GM12865 (cell line): ENCODE data around the gene TMEM63A.

ENCODE experiments used
- DNase-seq: peaks from one replicate; pipeline ENCODE4 v3.0.0; 2010; ENCODE audit warnings: low read depth
- H3K4me3 ChIP-seq: 2 replicates; pipeline ENCODE4 v1.5.1; 2011; ENCODE audit warnings: mild to moderate bottlenecking, low read depth, low read length, control low read depth
- TF ChIP-seq, protein P1 (sequence below): IDR thresholded peaks from 2 replicates; pipeline ENCODE4 v1.5.1; 2011; ENCODE audit warnings: low read length, control low read depth, low read depth, inconsistent platforms; ENCODE audit not compliant: insufficient read depth; ENCODE audit errors: missing control alignments

Gene TMEM63A

DNA sequence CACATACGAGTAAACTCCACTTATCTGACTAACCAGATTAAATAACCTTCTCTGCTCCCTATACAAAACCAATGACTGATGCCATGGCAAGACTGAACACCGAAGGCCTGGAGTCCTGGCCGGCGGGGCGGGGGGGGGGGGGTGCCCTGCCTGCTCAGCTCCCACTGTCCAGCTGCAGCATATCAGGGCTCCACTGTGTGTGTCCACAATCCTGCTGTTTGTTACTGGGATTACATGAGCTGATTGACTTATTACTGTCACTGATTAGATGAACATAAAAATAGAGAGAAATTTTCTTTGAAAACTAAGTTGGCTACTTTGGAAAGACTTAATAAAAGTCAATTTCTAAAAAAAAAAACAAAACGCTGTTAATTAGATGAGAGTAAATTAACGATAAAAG is 24.9 kb downstream of the TMEM63A start:
- no peak for DNase-seq
- H3K4me3 ChIP-seq = no peak overlapping the region
- TF ChIP-seq, protein P1, sequence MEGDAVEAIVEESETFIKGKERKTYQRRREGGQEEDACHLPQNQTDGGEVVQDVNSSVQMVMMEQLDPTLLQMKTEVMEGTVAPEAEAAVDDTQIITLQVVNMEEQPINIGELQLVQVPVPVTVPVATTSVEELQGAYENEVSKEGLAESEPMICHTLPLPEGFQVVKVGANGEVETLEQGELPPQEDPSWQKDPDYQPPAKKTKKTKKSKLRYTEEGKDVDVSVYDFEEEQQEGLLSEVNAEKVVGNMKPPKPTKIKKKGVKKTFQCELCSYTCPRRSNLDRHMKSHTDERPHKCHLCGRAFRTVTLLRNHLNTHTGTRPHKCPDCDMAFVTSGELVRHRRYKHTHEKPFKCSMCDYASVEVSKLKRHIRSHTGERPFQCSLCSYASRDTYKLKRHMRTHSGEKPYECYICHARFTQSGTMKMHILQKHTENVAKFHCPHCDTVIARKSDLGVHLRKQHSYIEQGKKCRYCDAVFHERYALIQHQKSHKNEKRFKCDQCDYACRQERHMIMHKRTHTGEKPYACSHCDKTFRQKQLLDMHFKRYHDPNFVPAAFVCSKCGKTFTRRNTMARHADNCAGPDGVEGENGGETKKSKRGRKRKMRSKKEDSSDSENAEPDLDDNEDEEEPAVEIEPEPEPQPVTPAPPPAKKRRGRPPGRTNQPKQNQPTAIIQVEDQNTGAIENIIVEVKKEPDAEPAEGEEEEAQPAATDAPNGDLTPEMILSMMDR = no peak

DNA sequence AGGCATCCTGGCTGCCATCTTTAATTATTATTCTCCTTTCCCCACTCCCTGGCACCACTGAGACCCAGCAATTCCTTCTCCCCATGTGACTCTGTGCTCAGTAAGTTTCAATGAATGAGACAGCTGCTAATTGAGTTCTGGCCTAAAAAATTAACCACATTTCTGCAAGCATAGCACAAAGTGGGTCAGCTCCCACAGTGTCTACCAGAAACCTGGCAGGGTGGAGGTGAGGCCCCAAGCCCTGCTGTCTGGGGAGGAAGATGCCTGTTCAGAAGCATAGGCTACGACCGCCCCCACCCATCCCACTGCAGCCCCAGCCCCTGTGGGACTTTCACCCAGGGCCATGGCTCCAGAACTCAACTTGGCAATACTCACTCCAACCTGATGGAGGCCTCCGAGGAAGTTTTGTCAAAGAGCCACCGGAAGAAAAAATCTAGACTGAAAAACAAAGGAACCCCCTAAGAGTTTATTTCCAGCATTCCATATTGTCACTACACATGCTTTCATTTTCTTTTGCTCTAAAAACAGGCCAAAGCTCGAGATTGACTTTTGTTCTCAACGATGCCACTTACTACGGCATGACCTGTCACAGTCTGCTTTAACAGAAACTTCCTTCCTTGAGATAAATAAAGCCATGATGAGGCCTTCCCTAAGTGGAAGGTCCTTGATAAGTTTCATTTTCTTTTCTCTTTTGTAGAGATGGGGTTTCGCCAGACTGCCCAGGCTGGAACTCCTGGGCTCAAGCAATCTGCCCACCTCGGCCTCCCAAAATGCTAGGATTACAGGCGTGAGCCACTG is 26.5 kb downstream of the TMEM63A start:
- TF ChIP-seq, protein P1 = no peak
- no peak overlapping the region for H3K4me3 ChIP-seq
- no peak for DNase-seq

DNA sequence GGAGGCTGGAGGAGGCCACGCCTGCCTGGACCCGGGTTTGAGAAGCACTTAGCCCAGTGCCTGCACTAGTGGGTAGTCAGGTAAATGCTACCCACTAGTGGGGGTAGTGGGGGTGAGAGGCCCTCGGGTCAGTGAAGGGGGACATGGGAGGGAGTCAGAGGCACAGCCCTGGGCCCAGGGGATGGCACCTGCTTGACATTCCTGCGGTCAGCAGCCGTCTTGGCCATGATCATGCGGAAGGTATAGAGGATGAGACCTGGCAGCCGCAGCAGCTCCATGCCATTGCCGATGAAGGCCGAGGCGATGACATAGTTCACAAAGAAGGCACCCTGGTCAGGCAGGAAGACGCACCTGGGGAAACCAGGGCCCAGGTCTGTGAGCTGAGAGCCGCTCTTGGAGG is 28.7 kb downstream of the TMEM63A start:
- TF ChIP-seq, protein P1 = no peak
- DNase-seq = no peak
- H3K4me3 ChIP-seq = no peak overlapping the region

DNA sequence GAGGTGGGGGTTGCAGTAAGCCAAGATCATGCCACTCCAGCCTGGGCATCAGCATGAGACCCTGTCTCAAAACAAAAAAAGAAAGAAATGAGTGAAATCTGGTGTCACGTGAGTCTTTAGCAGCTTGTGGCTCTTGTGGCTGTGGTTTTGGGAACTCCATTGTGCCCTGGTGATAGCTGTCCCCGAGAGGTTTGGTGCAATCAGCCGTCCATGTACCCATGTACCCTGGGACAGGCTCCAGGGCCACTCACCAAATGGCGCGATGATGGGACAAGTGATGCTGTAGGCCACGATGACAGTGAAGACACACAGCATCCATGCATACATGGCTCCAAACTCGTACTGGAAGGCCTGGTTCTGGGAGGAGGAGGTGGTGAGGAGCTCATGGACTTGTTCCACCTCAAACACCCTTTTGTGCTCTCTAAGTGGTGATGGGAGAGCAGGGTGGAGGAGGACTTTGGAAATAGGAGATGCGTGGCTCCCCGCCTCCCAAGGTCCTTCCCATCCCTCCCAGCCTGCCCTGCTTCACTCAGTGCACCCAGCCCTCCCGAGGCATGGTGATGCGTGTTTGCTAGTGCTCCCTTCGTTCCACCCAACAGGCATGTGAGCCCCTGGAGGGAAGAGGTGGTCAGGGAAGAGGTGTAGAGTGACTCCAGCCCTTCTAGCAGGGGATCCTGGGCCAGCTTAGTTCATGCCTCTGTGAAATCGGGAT is 29.6 kb downstream of the TMEM63A start:
- no peak overlapping the region for H3K4me3 ChIP-seq
- TF ChIP-seq, protein P1 = no peak
- no peak for DNase-seq

DNA sequence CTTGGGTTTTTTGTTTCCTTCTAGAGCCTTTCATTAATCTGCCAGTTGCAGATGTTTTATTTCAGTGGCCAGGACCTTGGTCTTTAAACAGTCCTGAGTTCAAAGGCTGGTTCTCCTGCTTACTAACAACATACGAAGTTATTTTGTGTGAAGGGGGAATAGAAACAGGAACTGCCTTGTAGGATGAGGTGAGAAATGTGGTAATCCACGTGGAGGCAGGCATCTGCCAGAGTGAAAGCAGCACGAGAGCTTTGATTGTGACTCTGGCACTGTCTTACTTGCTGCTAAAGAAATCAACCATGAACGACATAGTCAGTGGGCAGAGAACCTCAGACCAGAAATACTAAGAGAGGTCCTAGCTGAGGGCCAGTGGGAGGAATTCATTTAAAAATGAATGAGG is 30.4 kb downstream of the TMEM63A start:
- TF ChIP-seq, protein P1 = no peak
- no peak overlapping the region for H3K4me3 ChIP-seq
- peak; percentile 80 for DNase-seq

DNA sequence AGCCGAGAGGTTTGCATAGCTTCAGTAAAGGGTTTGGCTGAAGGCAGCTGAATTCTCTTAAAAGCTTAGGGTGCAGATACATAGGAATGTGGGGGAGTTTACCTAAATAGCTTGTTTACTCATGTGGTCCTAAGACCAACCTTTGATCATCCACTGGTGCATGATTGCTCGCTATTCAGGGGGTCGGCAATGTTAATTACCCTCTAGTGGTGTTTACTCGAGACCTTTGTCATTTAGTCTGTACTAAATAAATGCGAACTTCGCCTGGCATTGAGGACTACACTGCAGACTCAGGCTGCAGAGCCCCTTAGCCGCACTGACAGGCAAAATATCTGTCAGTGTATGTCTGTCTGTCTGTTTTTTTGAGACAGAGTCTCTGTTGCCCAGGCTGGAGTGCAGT is 31.8 kb downstream of the TMEM63A start:
- no peak overlapping the region for H3K4me3 ChIP-seq
- TF ChIP-seq, protein P1 = no peak
- DNase-seq = no peak
